Mesothelial cell of epicardium (in vitro differentiated cells): ENCODE results near the gene POT1. TPM values are rescaled to one million over a fixed set of nuclear protein-coding genes. Genes with fewer than 3 reads are reported as not detected.

Experiments used
- DNase-seq, 2 experiments: peaks; one replicate each; pipeline ENCODE4 v3.0.0; 2021; ENCODE audit warnings: low spot score in 2 of 2; ENCODE audit not compliant: unreplicated experiment in 2 of 2
- H3K27ac Mint-ChIP-seq: 2 replicates; pipeline ENCODE4 v1.8.0; 2021; ENCODE audit warnings: mixed read lengths
- H3K27me3 Mint-ChIP-seq: 2 replicates; pipeline ENCODE4 v1.8.0; 2021; ENCODE audit warnings: low read depth, mixed read lengths
- H3K36me3 Mint-ChIP-seq: 2 replicates; pipeline ENCODE4 v1.8.0; 2021; ENCODE audit warnings: mixed read lengths
- H3K4me1 Mint-ChIP-seq: 2 replicates; pipeline ENCODE4 v1.8.0; 2021; ENCODE audit warnings: mixed read lengths
- H3K4me3 Mint-ChIP-seq: 2 replicates; pipeline ENCODE4 v1.8.0; 2021; ENCODE audit warnings: mild to moderate bottlenecking, moderate library complexity, mixed read lengths
- H3K9me3 Mint-ChIP-seq: 2 replicates; pipeline ENCODE4 v1.8.0; 2021; ENCODE audit warnings: mixed read lengths
- total RNA-seq: library from RNA; stranded (reverse); gene quantifications from 3 replicates; pipeline ENCODE4 v1.2.1, GENCODE V29; 2021
- TF ChIP-seq, protein P1 (sequence below): fragments of 200-600 bp; sonication (generic); IDR thresholded peaks from one replicate; pipeline ENCODE4 v1.5.0; 2021; ENCODE audit warnings: antibody characterized with exemption; ENCODE audit not compliant: unreplicated experiment

Gene POT1
- total RNA-seq, 1 donor from 2014 or later = 34.2 TPM

DNA sequence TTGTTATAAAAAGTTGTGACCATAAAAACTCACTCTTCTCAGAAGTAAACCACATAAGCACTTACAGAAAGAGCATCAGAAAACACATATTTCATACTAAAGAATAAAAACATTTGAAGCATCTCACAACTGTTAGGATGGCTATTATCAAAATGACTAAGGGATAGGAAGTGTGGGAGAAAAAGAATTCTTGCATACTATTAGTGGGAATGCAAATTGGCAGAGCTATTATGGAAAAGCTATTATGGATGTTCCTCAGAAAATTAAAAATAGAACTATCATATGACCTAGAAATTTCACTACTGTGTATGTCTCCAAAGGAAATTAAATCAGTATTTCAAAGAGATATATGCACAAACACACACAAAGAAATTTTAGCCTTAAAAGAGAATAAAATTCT lies 25.2 kb upstream of the POT1 start:
- TF ChIP-seq, protein P1, sequence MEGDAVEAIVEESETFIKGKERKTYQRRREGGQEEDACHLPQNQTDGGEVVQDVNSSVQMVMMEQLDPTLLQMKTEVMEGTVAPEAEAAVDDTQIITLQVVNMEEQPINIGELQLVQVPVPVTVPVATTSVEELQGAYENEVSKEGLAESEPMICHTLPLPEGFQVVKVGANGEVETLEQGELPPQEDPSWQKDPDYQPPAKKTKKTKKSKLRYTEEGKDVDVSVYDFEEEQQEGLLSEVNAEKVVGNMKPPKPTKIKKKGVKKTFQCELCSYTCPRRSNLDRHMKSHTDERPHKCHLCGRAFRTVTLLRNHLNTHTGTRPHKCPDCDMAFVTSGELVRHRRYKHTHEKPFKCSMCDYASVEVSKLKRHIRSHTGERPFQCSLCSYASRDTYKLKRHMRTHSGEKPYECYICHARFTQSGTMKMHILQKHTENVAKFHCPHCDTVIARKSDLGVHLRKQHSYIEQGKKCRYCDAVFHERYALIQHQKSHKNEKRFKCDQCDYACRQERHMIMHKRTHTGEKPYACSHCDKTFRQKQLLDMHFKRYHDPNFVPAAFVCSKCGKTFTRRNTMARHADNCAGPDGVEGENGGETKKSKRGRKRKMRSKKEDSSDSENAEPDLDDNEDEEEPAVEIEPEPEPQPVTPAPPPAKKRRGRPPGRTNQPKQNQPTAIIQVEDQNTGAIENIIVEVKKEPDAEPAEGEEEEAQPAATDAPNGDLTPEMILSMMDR = no peak
- Mint-ChIP-seq H3K27ac (no peak overlapping the region), H3K27me3 (no peaks in the 10 kb centered on the region), H3K4me1 (no peaks in the 10 kb centered on the region), H3K9me3 (peaks cover 21% of the 10 kb centered on the region), H3K4me3 (no peak overlapping the region), H3K36me3 (peaks cover 4% of the 10 kb centered on the region)
- no peak for DNase-seq

DNA sequence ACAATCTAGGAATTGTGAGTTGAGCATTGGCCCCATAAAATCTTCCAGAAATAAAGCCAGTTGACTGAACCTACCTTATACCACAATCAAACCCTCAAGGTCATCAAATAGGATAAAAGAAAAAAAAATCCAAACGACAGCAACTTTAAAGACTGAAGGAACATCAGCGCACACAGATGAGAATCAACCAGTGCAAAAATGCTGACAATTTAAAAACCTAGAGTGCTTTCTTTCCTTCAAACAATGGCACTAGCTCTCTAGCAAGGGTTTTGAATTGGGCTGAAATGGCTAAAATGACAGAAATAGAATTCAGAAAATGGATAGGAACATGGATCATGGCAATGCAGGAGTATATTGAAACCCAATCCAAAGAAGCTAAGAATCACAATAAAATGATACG lies 16.1 kb upstream of the POT1 start:
- TF ChIP-seq, protein P1 = no peak
- Mint-ChIP-seq H3K27ac (no peak overlapping the region), H3K4me3 (no peak overlapping the region), H3K9me3 (peaks cover 27% of the 10 kb centered on the region), H3K27me3 (peaks cover 1% of the 10 kb centered on the region), H3K4me1 (no peaks in the 10 kb centered on the region), H3K36me3 (no peaks in the 10 kb centered on the region)
- no peak for DNase-seq

DNA sequence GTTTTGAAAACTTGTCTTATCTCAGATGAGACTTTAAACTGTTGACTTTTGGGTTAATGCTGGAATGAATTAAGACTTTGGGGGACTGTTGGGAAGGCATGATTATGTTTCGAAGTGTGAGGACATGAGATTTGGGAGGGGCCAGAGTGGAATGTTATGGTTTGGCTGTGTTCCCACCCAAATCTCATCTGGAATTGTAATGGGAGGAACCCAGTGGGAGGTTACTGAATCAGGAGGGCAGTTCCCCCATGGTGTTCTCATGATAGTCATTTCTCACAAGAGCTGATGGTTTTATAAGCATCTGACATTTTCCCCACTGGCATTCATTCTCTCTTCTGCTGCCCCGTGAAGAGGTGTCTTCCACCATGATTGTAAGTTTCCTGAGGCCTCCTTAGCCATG lies 13.8 kb upstream of the POT1 start:
- Mint-ChIP-seq H3K27me3 (no peaks in the 10 kb centered on the region), H3K4me3 (no peak overlapping the region), H3K9me3 (peaks cover 24% of the 10 kb centered on the region), H3K27ac (no peak overlapping the region), H3K36me3 (no peaks in the 10 kb centered on the region), H3K4me1 (no peaks in the 10 kb centered on the region)
- TF ChIP-seq, protein P1 = no peak
- no peak for DNase-seq

- Mint-ChIP-seq H3K27me3 (peaks cover 1% of the 10 kb centered on the region), H3K36me3 (no peaks in the 10 kb centered on the region), H3K4me1 (no peaks in the 10 kb centered on the region), H3K9me3 (peaks cover 15% of the 10 kb centered on the region), H3K27ac (no peak overlapping the region), H3K4me3 (no peak overlapping the region)
- no peak for DNase-seq
- TF ChIP-seq, protein P1 = no peak
These were observed 12.8 kb upstream of the POT1 start for GRCh38 chr7:124942399-124942798.

GRCh38 chr7:124940306-124940705 lies 10.7 kb upstream of the POT1 start:
- H3K9me3 Mint-ChIP-seq = no peaks in the 10 kb centered on the region
- H3K36me3 Mint-ChIP-seq = no peaks in the 10 kb centered on the region
- H3K27ac Mint-ChIP-seq = no peak overlapping the region
- H3K4me1 Mint-ChIP-seq = no peaks in the 10 kb centered on the region
- no peak overlapping the region for H3K4me3 Mint-ChIP-seq
- TF ChIP-seq, protein P1 = no peak
- peaks cover 1% of the 10 kb centered on the region for H3K27me3 Mint-ChIP-seq
- no peak for DNase-seq

DNA sequence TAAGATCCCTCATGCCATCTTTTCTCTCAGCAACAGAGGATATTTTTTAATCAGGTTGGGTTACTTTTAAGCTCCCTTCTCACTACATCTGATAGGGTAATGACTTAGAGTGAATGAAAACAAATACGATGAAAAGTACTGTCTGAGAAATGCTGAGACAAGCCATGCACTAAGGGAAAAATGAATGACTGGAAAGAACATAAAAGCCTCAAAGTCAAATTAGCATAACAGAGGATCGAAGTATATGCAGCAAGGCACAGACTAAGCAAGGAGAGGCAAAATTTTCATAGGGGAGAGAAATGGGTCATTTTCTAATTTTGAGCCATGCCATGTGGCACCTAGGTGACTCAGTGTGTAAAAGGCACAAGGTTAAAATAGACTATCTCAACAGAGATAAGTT lies 8.5 kb upstream of the POT1 start:
- Mint-ChIP-seq H3K4me3 (no peak overlapping the region), H3K36me3 (no peaks in the 10 kb centered on the region), H3K27me3 (peaks cover 1% of the 10 kb centered on the region), H3K4me1 (no peaks in the 10 kb centered on the region), H3K27ac (no peak overlapping the region), H3K9me3 (no peaks in the 10 kb centered on the region)
- no peak for DNase-seq
- TF ChIP-seq, protein P1 = no peak
